AG04450 (cell line): ENCODE data around the gene SMIM45.

Experiments used
- CTCF ChIA-PET: fragments of 300-600, 350-600 bp; formaldehyde crosslinking; extraction: SDS; loops from one replicate; lab custom pipeline; 2022; ENCODE audit warnings: antibody characterized with exemption, inconsistent platforms; lab: Charles Lee
- POLR2A ChIA-PET: fragments of 350-600 bp; formaldehyde crosslinking; extraction: SDS; loops from one replicate; lab custom pipeline; 2021; ENCODE audit warnings: antibody characterized with exemption, inconsistent platforms; lab: Yijun Ruan, JAX
- DNase-seq: peaks from one replicate; pipeline ENCODE4 v3.0.0-alpha.2; 2011; ENCODE audit warnings: low read depth, low spot score
- H3K27ac ChIP-seq: one replicate; pipeline ENCODE4 v1.5.1; 2012; ENCODE audit warnings: low read depth, low read length, control low read depth
- H3K27me3 ChIP-seq: one replicate; pipeline ENCODE4 v1.6.0; 2012; ENCODE audit warnings: low read length; ENCODE audit not compliant: control insufficient read depth, insufficient read depth
- H3K4me3 ChIP-seq: 2 replicates; pipeline ENCODE4 v1.5.1; 2011; ENCODE audit warnings: mild to moderate bottlenecking, low read depth, low read length, control low read depth
- H3K9me3 ChIP-seq: 2 replicates; pipeline ENCODE4 v1.5.1; 2012; ENCODE audit warnings: low read length; ENCODE audit not compliant: control insufficient read depth, insufficient read depth
- TF ChIP-seq, protein P1 (sequence below): IDR thresholded peaks from 2 replicates; pipeline ENCODE4 v1.5.1; 2011; ENCODE audit warnings: low read depth, low read length, control low read depth, inconsistent platforms

Gene SMIM45

DNA sequence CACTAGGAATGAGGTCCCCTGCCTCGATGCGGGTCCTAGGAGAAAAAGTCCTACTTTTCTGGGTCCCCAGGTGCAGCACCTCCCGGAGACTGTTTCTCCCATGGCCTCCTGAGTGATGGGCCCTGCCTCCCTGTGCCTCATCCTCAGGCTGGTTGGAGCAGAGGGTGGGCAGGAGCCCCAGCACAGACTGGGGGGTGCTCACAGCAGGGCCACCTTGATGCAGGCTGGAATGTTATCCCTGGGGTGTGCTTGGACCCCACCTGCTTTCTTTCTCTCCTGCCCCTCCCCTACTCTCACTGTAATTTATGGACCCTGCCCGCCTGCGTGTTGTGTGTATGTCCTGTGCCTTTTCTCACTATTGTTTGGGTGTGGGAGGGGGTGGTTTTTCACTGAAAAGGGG, 45.1 kb upstream of the SMIM45 start:
- peaks cover 24% of the 10 kb centered on the region for H3K27me3 ChIP-seq
- TF ChIP-seq, protein P1, sequence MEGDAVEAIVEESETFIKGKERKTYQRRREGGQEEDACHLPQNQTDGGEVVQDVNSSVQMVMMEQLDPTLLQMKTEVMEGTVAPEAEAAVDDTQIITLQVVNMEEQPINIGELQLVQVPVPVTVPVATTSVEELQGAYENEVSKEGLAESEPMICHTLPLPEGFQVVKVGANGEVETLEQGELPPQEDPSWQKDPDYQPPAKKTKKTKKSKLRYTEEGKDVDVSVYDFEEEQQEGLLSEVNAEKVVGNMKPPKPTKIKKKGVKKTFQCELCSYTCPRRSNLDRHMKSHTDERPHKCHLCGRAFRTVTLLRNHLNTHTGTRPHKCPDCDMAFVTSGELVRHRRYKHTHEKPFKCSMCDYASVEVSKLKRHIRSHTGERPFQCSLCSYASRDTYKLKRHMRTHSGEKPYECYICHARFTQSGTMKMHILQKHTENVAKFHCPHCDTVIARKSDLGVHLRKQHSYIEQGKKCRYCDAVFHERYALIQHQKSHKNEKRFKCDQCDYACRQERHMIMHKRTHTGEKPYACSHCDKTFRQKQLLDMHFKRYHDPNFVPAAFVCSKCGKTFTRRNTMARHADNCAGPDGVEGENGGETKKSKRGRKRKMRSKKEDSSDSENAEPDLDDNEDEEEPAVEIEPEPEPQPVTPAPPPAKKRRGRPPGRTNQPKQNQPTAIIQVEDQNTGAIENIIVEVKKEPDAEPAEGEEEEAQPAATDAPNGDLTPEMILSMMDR: no peak
- no peak for DNase-seq
- no peak overlapping the region for H3K4me3 ChIP-seq
- ChIA-PET CTCF (interaction anchor here (1.2 kb wide), 1 partner anchor 210 kb away, joined by 3 read pairs; no protein-coding TSS in a partner anchor), POLR2A (no interaction called here)
- H3K9me3 ChIP-seq: no peaks in the 10 kb centered on the region; the same call in 1 of the 2 replicates
- no peak overlapping the region for H3K27ac ChIP-seq

DNA sequence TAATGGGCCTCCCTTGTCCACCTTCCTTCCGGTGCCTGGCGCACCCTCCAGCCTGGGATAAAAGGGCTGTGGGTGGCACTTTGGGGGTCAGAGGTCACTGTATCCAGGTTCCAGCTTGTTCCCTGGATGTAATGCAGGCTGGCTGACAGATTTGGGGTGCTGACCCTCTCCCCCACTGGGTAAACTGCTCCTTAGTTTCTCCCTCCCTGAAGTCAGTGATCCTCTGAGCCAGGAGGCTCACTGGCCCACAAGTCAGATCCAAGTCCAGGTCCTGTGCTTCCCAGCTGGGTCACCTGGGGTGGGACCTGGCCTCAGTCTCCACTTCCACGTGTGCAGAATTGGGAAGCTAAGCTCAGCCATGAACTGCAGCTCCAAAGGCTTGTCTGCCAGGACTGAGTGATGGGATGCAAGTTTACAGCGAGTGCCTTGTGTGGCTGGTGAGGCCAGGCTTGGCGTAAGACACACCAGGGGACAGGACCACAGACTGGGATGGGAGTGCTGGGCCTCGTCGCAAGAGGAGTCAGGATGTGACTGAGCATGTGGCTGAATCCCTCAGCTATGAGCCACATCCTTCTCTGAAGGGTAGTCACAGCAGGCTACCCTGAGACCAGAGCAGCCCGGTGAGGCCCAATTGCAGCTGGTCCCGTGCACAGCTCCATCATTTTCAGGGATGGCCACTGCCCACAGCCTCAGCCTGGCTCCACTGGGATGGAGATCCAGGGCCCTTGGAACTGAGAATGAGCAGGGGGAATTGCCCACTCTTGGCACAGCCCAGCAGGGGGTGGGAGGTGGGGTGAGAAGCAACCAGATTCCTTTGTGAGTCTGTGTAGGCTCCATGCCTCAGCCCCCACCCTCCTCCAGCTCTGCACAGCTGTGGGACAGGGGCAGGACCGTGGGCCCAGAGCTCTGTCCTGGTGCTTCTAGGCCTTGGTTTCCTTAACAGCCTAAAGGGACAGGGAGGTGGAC, 44.2 kb upstream of the SMIM45 start:
- H3K4me3 ChIP-seq: no peak overlapping the region
- H3K9me3 ChIP-seq: no peaks in the 10 kb centered on the region; the same call in 1 of the 2 replicates
- ChIA-PET POLR2A (interaction anchor here (0.6 kb wide), 1 partner anchor 211 kb away, joined by 5 read pairs; no protein-coding TSS in a partner anchor), CTCF (interaction anchor here (0.8 to 1.1 kb wide), 2 partner anchors 18 to 210 kb away, joined by 3 to 4 read pairs; no protein-coding TSS in a partner anchor)
- H3K27me3 ChIP-seq: peaks cover 33% of the 10 kb centered on the region
- TF ChIP-seq, protein P1: no peak
- no peak overlapping the region for H3K27ac ChIP-seq
- DNase-seq: no peak

DNA sequence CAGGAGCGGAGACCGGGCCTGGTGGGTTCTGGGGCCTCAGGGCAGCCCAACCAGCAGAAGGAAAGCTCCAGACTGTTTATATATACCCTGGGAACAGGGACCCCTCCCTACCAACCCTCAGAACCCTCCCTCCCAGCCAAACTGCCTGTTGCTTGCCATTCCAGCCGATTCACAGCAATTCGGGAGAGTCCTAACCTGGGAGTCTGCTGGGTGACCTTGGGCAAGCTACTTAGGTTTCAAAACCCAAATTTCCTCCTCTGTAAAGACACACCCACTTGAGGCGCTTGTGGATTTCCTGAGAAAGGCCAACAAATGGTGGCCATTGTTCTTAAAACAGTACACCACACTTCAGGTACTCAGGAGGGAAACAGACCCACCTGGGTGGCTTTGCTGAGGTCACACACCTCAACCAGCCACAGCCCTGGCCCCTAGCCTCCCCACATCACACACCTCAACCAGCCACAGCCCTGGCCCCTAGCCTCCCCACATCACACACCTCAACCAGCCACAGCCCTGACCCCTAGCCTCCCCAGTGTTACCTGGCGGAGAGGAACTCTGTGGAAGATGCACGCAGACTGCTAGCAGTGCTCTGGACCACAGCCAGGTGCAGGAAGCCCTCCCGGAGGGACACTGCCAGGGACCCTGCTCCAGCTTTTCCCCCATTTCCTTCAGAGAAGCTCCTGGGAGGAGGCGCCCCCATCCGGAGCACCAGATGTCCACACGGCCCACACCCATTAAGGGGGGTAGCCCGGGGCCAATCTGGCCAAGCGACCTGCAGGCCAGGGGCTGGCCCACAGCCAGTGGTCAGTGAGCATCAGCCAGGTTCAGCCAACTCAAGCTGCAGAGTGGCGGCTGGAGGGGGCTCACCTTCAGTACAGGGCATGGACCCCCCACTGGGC, 43.3 kb upstream of the SMIM45 start:
- no peak overlapping the region for H3K27ac ChIP-seq
- ChIA-PET CTCF (interaction anchor here (0.8 to 1.1 kb wide), 2 partner anchors 17 to 211 kb away, joined by 3 to 4 read pairs; no protein-coding TSS in a partner anchor), POLR2A (no interaction called here)
- TF ChIP-seq, protein P1: no peak
- no peaks in the 10 kb centered on the region; the same call in 1 of the 2 replicates for H3K9me3 ChIP-seq
- no peak for DNase-seq
- H3K27me3 ChIP-seq: peaks cover 42% of the 10 kb centered on the region
- H3K4me3 ChIP-seq: no peak overlapping the region

DNA sequence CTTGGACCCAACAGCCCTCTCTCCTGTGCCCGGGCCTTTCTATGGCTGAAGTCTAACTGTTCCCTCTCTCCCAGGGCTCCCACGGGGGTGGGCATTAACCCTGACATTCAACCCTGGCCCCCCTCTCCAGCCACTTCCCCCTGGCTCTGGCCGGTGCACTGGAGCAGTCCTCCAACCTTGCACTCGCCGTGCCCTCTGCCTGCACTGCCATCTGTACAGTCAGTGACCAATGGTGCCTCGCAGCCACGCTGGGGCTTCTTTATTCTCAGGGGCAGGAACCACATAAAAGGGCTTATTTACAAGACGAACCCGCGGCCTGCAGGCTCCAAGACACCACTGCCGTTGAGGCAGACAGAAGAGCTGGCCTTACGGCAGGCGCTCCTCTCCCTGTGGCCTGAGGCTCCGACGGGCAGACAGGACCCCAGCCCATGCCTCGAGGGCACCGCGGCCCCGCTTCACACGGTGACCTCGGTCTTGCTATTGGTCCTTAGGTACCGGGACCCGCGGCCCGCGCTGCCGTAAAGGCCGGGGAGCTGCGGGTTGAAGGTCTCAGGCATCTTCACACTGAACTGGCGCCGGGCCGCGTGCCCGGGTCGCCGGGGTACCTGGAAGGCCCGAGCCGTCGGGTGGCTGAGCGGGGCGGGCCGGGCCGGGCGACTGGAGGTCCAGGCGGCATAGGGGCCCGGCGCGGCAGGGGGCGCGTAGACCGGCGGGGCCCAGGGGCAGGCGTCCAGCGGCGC, 42.5 kb upstream of the SMIM45 start:
- Histone ChIP-seq H3K4me3 (no peak overlapping the region), H3K27ac (no peak overlapping the region), H3K27me3 (peaks cover 46% of the 10 kb centered on the region), H3K9me3 (no peaks in the 10 kb centered on the region; the same call in 1 of the 2 replicates)
- POLR2A ChIA-PET: no interaction called here
- no peak for DNase-seq
- TF ChIP-seq, protein P1: no peak
- CTCF ChIA-PET: no interaction called here
